HUES48 (cell line): ENCODE results near the gene DRG2.

Source experiments
- H3K27ac ChIP-seq: one replicate; pipeline ENCODE4 v1.7.0; 2013; ENCODE audit warnings: low read depth, low read length, inconsistent platforms
- H3K27me3 ChIP-seq: 2 replicates; pipeline ENCODE4 v1.6.1; 2013; ENCODE audit warnings: mild to moderate bottlenecking, low read length; ENCODE audit not compliant: control insufficient read depth, insufficient read depth
- H3K36me3 ChIP-seq: 2 replicates; pipeline ENCODE4 v1.6.1; 2013; ENCODE audit warnings: low read length; ENCODE audit not compliant: control insufficient read depth, insufficient read depth
- H3K4me1 ChIP-seq: 2 replicates; pipeline ENCODE4 v1.6.1; 2013; ENCODE audit warnings: mild to moderate bottlenecking, low read length; ENCODE audit not compliant: control insufficient read depth, insufficient read depth
- H3K4me3 ChIP-seq: 2 replicates; pipeline ENCODE4 v1.5.1; 2013; ENCODE audit warnings: mild to moderate bottlenecking, low read depth, low read length
- H3K9ac ChIP-seq: 2 replicates; pipeline ENCODE4 v1.6.1; 2013; ENCODE audit warnings: mild to moderate bottlenecking, low read depth, low read length, moderate library complexity
- H3K9me3 ChIP-seq: 2 replicates; pipeline ENCODE4 v1.6.1; 2013; ENCODE audit warnings: low read length; ENCODE audit not compliant: control insufficient read depth, insufficient read depth

The DRG2 gene

GRCh38 chr17:18117533-18117932 is 29.8 kb downstream of the DRG2 start:
- H3K9ac ChIP-seq, result no peak overlapping the region
- no peaks in the 10 kb centered on the region for H3K4me1 ChIP-seq
- no peaks in the 10 kb centered on the region for H3K27me3 ChIP-seq
- no peak overlapping the region for H3K27ac ChIP-seq
- no peaks in the 10 kb centered on the region for H3K36me3 ChIP-seq
- H3K4me3 ChIP-seq, result no peak overlapping the region
- peaks cover 9% of the 10 kb centered on the region; the same call in 1 of the 2 replicates for H3K9me3 ChIP-seq

DNA sequence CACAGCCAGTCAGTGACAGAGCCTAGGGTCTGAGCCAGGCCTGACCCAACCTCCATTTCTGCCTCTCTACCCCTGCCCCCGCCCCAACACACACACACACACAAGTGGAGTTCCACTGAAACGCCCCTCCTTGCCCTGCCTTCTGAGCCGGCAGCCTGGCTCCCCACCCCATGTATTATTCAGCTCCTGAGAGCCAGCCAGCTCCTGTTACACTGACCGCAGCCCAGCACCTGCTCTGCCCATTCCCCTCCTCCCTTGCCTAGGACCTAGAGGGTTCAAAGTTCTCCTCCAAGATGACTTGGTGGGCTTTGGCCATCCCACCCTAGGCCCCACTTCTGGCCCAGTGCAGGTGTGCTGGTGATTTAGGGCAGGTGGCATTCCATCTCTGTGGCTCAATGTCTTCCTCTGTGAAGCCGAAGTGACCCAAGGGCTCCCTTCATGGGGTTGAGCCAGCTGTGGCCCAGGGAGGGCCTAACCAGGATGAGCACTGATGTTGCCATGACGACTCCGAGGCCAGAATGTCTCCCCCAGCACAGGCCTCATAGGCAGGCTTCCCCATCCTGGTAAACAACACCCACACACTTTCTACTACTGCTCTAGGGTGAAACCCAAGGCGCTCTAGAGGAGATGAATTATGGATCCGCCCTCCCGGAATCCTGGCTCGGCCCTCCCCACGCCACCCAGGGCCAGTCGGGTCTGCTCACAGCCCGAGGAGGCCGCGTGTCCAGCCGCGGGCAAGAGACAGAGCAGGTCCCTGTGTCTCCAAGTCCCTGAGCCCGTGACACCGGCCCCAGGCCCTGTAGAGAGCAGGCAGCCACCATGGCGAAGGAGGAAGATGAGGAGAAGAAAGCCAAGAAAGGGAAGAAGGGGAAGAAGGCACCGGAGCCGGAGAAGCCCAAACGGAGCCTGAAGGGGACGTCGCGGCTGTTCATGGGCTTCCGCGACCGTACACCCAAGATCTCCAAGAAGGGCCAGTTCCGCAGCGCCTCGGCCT is 30.5 kb downstream of the DRG2 start:
- no peak overlapping the region for H3K9ac ChIP-seq
- no peaks in the 10 kb centered on the region for H3K36me3 ChIP-seq
- no peaks in the 10 kb centered on the region for H3K4me1 ChIP-seq
- peaks cover 9% of the 10 kb centered on the region; the same call in 1 of the 2 replicates for H3K9me3 ChIP-seq
- no peak overlapping the region for H3K4me3 ChIP-seq
- no peaks in the 10 kb centered on the region for H3K27me3 ChIP-seq
- no peak overlapping the region for H3K27ac ChIP-seq

- Histone ChIP-seq H3K9me3 (peaks cover 9% of the 10 kb centered on the region; the same call in 1 of the 2 replicates), H3K4me3 (no peak overlapping the region), H3K27ac (no peak overlapping the region), H3K9ac (no peak overlapping the region), H3K4me1 (no peaks in the 10 kb centered on the region), H3K27me3 (no peaks in the 10 kb centered on the region), H3K36me3 (no peaks in the 10 kb centered on the region)
Observed at GRCh38 chr17:18119166-18119745, 31.5 kb downstream of the DRG2 start.

GRCh38 chr17:18119938-18120337 is 32.2 kb downstream of the DRG2 start:
- H3K36me3 ChIP-seq, result no peaks in the 10 kb centered on the region
- no peak overlapping the region for H3K9ac ChIP-seq
- peaks cover 9% of the 10 kb centered on the region; the same call in 1 of the 2 replicates for H3K9me3 ChIP-seq
- no peak overlapping the region for H3K4me3 ChIP-seq
- H3K27me3 ChIP-seq, result no peaks in the 10 kb centered on the region
- H3K27ac ChIP-seq, result no peak overlapping the region
- no peaks in the 10 kb centered on the region for H3K4me1 ChIP-seq

GRCh38 chr17:18120461-18121017 is 32.8 kb downstream of the DRG2 start:
- Histone ChIP-seq H3K27ac (no peak overlapping the region), H3K36me3 (no peaks in the 10 kb centered on the region)

GRCh38 chr17:18121144-18121910 is 33.6 kb downstream of the DRG2 start:
- no peaks in the 10 kb centered on the region for H3K27me3 ChIP-seq
- peaks cover 9% of the 10 kb centered on the region; the same call in 1 of the 2 replicates for H3K9me3 ChIP-seq
- no peak overlapping the region for H3K4me3 ChIP-seq
- no peak overlapping the region for H3K27ac ChIP-seq
- no peak overlapping the region for H3K9ac ChIP-seq
- no peaks in the 10 kb centered on the region for H3K36me3 ChIP-seq
- H3K4me1 ChIP-seq, result no peaks in the 10 kb centered on the region

More at GRCh38 chr17:18120461-18121017, 32.8 kb downstream of the DRG2 start:
- H3K9ac ChIP-seq, result no peak overlapping the region
- H3K4me3 ChIP-seq, result no peak overlapping the region
- H3K9me3 ChIP-seq, result peaks cover 9% of the 10 kb centered on the region; the same call in 1 of the 2 replicates
- no peaks in the 10 kb centered on the region for H3K27me3 ChIP-seq
- H3K4me1 ChIP-seq, result no peaks in the 10 kb centered on the region

DNA sequence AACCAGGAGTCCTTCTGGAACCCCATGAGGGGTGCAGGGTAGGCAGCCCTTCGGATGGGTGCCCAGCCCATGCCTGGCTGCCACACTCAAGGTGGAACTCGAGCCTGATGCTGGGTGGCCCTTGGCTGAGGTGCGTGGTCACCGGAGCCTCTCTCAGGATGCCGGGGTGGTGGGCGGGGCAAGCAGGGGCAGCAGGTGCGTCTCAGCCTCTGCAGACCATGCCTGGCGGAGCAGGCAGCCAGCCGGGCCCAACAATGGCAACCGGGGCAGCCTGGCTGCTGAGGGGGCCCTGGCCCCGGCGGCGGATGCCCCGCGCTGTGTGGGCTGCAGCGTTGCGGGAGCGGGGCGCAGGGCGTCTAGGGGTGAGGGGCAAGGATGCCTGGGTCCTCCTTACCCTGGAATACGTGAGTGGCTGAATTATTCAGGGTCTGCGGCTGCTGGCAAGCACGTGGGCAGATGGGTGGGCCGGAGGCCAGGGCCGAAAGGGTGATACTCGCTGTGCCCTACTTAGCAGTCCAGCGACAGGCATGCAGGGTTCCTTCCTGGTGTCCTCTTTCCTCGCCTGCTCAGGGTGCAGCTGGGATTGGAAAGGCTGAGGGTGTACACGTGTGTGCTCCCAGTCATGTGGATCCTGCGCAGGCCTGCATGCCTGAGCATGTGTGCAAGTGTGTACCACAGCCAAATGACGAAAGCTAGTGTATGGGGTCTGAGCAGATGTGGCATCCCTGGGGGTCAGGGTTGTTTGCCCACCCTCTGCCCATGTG is 35.4 kb downstream of the DRG2 start:
- H3K27me3 ChIP-seq, result no peaks in the 10 kb centered on the region
- no peak overlapping the region for H3K9ac ChIP-seq
- H3K36me3 ChIP-seq, result no peaks in the 10 kb centered on the region
- H3K4me3 ChIP-seq, result no peak overlapping the region
- no peaks in the 10 kb centered on the region for H3K4me1 ChIP-seq
- H3K27ac ChIP-seq, result no peak overlapping the region
- H3K9me3 ChIP-seq, result peaks cover 9% of the 10 kb centered on the region; the same call in 1 of the 2 replicates

DNA sequence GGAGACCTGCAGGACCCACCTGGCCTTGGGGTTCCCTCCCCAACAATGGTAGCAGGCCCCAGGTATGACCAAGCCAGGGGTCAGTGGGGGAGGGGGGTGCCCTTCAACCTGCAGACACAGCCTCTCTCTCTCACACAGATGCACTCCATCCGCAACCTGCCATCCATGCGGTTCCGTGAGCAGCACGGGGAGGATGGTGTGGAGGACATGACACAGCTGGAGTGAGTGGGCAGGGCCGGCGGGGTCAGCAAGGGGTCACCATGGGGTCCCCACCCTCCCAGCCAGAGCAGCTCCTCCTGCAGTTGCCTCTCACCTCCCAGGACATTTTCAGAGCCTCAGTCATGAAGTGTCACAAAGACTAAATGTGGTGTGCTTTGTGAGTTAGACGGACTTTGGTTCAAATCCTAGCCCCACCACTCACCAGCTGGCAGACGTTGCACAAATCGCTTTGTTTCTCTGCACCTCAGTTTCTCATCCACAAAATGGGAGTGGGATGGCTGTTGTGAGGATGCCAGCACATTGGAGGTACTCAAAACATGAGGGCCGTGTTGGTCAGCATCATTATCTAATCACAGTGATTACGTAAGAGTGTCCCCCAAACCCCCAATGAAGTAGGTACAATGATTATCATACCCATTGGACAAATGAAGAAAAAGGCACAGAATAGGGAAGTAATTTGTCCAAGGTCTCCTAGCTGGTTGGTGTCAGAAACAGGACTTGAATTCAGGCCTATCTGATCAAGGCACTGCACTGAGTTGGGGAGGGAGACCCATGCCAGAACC is 36.8 kb downstream of the DRG2 start:
- H3K36me3 ChIP-seq, result no peaks in the 10 kb centered on the region
- H3K9me3 ChIP-seq, result peaks cover 6% of the 10 kb centered on the region; the same call in 1 of the 2 replicates
- no peak overlapping the region for H3K9ac ChIP-seq
- H3K27me3 ChIP-seq, result no peaks in the 10 kb centered on the region
- no peak overlapping the region for H3K27ac ChIP-seq
- H3K4me1 ChIP-seq, result no peaks in the 10 kb centered on the region
- H3K4me3 ChIP-seq, result no peak overlapping the region

GRCh38 chr17:18129041-18129502 is 41.3 kb downstream of the DRG2 start:
- H3K36me3 ChIP-seq, result no peaks in the 10 kb centered on the region
- no peaks in the 10 kb centered on the region for H3K4me1 ChIP-seq
- H3K9me3 ChIP-seq, result no peaks in the 10 kb centered on the region
- H3K9ac ChIP-seq, result no peak overlapping the region
- H3K27ac ChIP-seq, result no peak overlapping the region
- no peak overlapping the region for H3K4me3 ChIP-seq
- no peaks in the 10 kb centered on the region for H3K27me3 ChIP-seq
